Epithelial cell of esophagus (primary cell): ENCODE measurements around the gene RFC5.
"Not testable (repeated sequence)": the region's sequence is repeated elsewhere in the genome, so short reads cannot be mapped to it uniquely, and the experiment has no call there.

Experiments used
- DNase-seq: peaks from one replicate; pipeline ENCODE4 v3.0.0; 2010; ENCODE audit warnings: low read depth
- H3K4me3 ChIP-seq: 2 replicates; pipeline ENCODE4 v1.5.1; 2011; ENCODE audit warnings: mild to moderate bottlenecking, low read length, control low read depth
- CTCF ChIP-seq: IDR thresholded peaks from 2 replicates; pipeline ENCODE4 v1.5.1; 2011; ENCODE audit warnings: low read depth, mild to moderate bottlenecking, low read length, control low read depth, inconsistent platforms; ENCODE audit not compliant: insufficient read depth; ENCODE audit errors: missing control alignments

RFC5 gene

DNA sequence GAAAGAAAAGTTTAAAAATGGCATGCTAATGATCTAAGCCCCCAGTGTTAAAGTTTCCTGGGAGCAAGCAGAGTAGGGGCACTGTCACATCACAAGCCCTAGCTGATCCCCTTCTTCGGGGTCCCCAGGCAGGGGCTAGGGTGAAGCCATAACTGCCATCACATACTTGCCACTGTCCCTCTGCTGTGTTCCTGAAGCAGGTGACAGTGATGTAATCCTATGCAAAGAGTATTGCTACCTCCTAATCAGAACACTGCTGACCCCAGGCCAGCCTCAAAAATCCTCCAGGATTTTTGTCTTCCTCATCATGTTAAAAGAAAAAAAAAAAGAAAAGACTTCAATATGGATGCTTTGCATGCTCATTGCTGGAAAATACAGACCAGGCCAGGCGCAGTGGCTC is 1.2 kb upstream of the RFC5 start:
- H3K4me3 ChIP-seq, result no peak overlapping the region
- no peak for TF ChIP-seq CTCF
- DNase-seq, result no peak

GRCh38 chr12:118015944-118016343 is 559 bp upstream of the RFC5 start:
- TF ChIP-seq CTCF, result no peak
- no peak for DNase-seq
- H3K4me3 ChIP-seq, result peak overlapping the region; percentile 91

DNA sequence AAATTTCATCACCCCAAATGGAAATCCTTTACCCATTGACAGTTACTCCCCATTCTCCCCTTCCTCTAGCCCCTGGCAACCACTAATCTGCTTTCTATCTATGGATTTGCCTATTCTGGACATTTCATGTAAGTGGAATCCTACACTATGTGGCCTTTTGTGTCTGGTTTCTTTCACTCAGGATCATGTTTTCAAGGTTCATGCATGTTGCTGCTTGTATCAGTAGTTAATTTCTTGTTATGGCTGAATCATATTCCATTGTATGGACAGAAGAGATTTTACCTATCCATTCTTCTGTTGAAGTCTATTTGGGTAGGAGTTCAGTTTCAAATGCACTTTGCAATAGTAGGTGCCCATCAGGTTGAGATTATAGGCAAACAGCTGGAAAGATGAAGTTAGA is 1.4 kb downstream of the RFC5 start:
- H3K4me3 ChIP-seq, result no peak overlapping the region
- peak; percentile 16 for DNase-seq
- no peak for TF ChIP-seq CTCF

GRCh38 chr12:118020036-118020435 is 3.5 kb downstream of the RFC5 start:
- no peak for TF ChIP-seq CTCF
- no peak for DNase-seq
- H3K4me3 ChIP-seq, result no peak overlapping the region

DNA sequence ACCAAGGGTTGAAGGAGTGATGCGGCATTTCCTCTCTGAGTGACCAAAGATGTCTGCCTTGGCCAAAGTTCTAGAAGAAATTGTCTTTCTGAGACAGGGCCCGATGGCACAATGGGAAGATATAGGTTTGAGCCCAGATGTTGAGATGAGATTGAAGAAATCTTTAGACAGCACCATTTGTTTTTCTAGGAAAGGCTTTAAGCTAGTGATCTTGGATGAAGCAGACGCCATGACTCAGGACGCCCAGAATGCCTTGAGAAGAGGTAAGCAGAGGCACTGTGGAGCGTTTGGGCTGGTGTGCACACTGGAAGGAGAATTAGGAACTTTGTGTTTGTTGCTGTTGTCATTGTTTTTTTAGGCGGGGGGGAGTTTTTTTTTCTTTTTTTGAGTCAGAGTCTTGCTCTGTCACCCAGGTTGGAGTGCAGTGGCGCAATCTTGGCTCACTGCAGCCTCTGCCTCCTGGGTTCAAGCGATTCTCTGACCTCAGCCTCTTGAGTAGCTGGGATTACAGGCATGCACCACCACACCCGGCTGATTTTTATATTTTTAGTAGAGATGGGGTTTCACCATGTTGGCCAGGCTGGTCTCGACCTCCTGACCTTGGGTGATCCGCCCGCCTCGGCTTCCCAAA is 5.7 kb downstream of the RFC5 start:
- DNase-seq, H3K4me3 ChIP-seq: not testable (repeated sequence)

- no peak for TF ChIP-seq CTCF
- DNase-seq, result no peak
- H3K4me3 ChIP-seq, result no peak overlapping the region
Observed at GRCh38 chr12:118022728-118023109, 6.2 kb downstream of the RFC5 start.

- DNase-seq, result no peak
- TF ChIP-seq CTCF, result no peak
- H3K4me3 ChIP-seq, result no peak overlapping the region
Observed at GRCh38 chr12:118023301-118023860, 6.9 kb downstream of the RFC5 start.

DNA sequence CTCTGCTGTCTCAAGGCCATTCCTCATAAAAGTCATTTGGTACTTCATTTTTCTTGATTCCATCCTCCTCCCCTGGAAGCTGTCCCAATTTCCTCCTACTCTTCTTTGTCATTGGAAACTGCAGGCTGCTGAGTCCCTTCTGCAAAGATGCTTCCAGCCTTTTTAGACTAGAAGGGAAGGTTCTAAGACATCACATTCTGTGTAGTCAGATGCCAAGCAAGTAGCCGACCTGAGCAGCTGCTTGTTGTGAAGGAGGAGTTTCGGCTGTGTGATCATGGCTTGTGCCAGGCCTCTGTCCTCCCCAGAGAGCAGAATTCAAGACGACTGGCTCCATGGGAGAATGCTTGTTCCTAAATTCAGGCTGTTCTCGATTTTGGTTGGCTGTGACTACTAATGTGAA is 8.7 kb downstream of the RFC5 start:
- TF ChIP-seq CTCF, result no peak
- no peak for DNase-seq
- no peak overlapping the region for H3K4me3 ChIP-seq
